ENCODE data around the gene CTNNA2.

- no peak for TF ChIP-seq CTCF (IDR thresholded peaks at IDR 0.05)
- no peak for TF ChIP-seq POLR2AphosphoS5 (IDR thresholded peaks at IDR 0.05; ENCODE audit: low read depth, low read length)
Observed at GRCh38 chr2:79630972-79631557, 118.2 kb downstream of the CTNNA2 start.

All from Panc1 (cell line).